CD8-positive, alpha-beta memory T cell (primary cell): Measurements from ENCODE around the gene LRRC23. TPM values are rescaled to one million over a fixed set of nuclear protein-coding genes. Genes with fewer than 3 reads are reported as not detected.

Source experiments
- CTCF ChIA-PET: fragments of 350-600 bp; sonication (Branson Sonifier 250); formaldehyde crosslinking; loops from one replicate; lab custom pipeline; 2021; ENCODE audit warnings: antibody characterized with exemption; lab: Charles Lee
- POLR2A ChIA-PET: fragments of 350-600 bp; sonication (Branson Sonifier 250); formaldehyde crosslinking; loops from one replicate; lab custom pipeline; 2021; ENCODE audit warnings: antibody characterized with exemption; lab: Charles Lee
- DNase-seq, 5 donors: peaks; one replicate each; pipeline versions ENCODE4 v3.0.0 to v3.0.0-alpha.2; 2020 to 2022; ENCODE audit warnings: mixed read lengths in 1 of 5
- H3K27ac ChIP-seq: one replicate; pipeline ENCODE4 v1.7.0; 2013; ENCODE audit warnings: low read depth, mild to moderate bottlenecking, low read length, moderate library complexity
- H3K27me3 ChIP-seq: 2 replicates; pipeline ENCODE4 v1.7.0; 2013; ENCODE audit warnings: low read length, mild to moderate bottlenecking; ENCODE audit not compliant: insufficient read depth, poor library complexity, severe bottlenecking
- H3K36me3 ChIP-seq: 2 replicates; pipeline ENCODE4 v1.7.0; 2013; ENCODE audit warnings: mild to moderate bottlenecking, low read length, moderate library complexity; ENCODE audit not compliant: insufficient read depth
- H3K4me1 ChIP-seq: 2 replicates; pipeline ENCODE4 v1.7.0; 2013; ENCODE audit warnings: mild to moderate bottlenecking, low read length, moderate library complexity; ENCODE audit not compliant: insufficient read depth
- H3K4me3 ChIP-seq: 2 replicates; pipeline ENCODE4 v1.7.0; 2013; ENCODE audit warnings: mild to moderate bottlenecking, low read length
- H3K9me3 ChIP-seq: 2 replicates; pipeline ENCODE4 v1.7.0; 2013; ENCODE audit warnings: mild to moderate bottlenecking, low read length
- H3K27ac Mint-ChIP-seq, 8 donors: one replicate each; pipeline ENCODE4 v1.8.0; 2020 to 2021; ENCODE audit warnings: mixed read lengths in 8 of 8, mild to moderate bottlenecking in 6 of 8, inconsistent platforms in 3 of 8, moderate library complexity in 3 of 8
- H3K27me3 Mint-ChIP-seq, 2 donors: one replicate each; pipeline ENCODE4 v1.8.0; 2020 to 2021; ENCODE audit warnings: mixed read lengths in 2 of 2, mild to moderate bottlenecking in 1 of 2, moderate library complexity in 1 of 2
- H3K36me3 Mint-ChIP-seq, 3 donors: one replicate each; pipeline ENCODE4 v1.8.0; 2020 to 2021; ENCODE audit warnings: mixed read lengths in 3 of 3, inconsistent platforms in 1 of 3, mild to moderate bottlenecking in 1 of 3
- H3K4me1 Mint-ChIP-seq, 3 donors: one replicate each; pipeline ENCODE4 v1.8.0; 2020 to 2021; ENCODE audit warnings: mixed read lengths in 3 of 3, inconsistent platforms in 1 of 3, mild to moderate bottlenecking in 1 of 3
- H3K4me3 Mint-ChIP-seq, 7 donors: one replicate each; pipeline ENCODE4 v1.8.0; 2020 to 2021; ENCODE audit warnings: mixed read lengths in 7 of 7, mild to moderate bottlenecking in 6 of 7, moderate library complexity in 4 of 7, inconsistent platforms in 2 of 7
- H3K9me3 Mint-ChIP-seq, 5 donors: one replicate each; pipeline ENCODE4 v1.8.0; 2020 to 2022; ENCODE audit warnings: mixed read lengths in 5 of 5, mild to moderate bottlenecking in 3 of 5, moderate library complexity in 2 of 5, inconsistent platforms in 1 of 5
- polyA plus RNA-seq: library from polyadenylated mRNA; unstranded; fragments of 300-500 nt; fragmentation: Illumina TruSeq; gene quantifications from one replicate; pipeline ENCODE4 v1.2.3, GENCODE V29; 2021
- total RNA-seq, 2 experiments: library from RNA; stranded (reverse); gene quantifications; one replicate each; pipeline ENCODE4 v1.2.3, GENCODE V29; 2021

Gene LRRC23
- total and polyA plus RNA-seq, 3 experiments from 2014 or later = 4.9 to 5.0 (median 5.0) TPM

DNA sequence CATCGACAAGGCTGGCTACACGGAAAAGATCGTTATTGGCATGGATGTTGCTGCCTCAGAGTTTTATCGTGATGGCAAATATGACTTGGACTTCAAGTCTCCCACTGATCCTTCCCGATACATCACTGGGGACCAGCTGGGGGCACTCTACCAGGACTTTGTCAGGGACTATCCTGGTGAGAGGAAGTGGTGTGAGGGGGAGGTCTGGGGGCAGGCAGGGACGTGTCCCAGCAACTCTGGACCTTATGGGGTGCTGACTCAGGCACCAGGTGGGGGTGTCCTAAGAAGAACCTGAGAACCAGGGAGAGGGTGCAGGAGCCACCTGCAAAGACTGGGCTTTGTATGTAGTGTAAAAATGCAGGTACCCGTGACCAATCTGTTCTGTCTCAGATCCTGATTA is 15.0 kb downstream of the LRRC23 start:
- H3K4me3 ChIP-seq = no peak overlapping the region
- no peak overlapping the region for H3K27ac ChIP-seq
- H3K4me1 ChIP-seq = peaks cover 18% of the 10 kb centered on the region
- ChIA-PET CTCF (no interaction called here), POLR2A (no interaction called here)
- DNase-seq = no peak
- H3K36me3 ChIP-seq = peaks cover 6% of the 10 kb centered on the region
- Mint-ChIP-seq H3K9me3 (no peaks in the 10 kb centered on the region), H3K27me3 (no peaks in the 10 kb centered on the region), H3K36me3 (peaks cover 3 to 68% (median 4%) of the 10 kb centered on the region in 3 donors), H3K27ac (peak overlapping the region in 5 of 8 donors; percentile 9 to 82 (median 41)), H3K4me1 (peaks cover 15 to 31% (median 25%) of the 10 kb centered on the region in 3 donors), H3K4me3 (peak overlapping the region in 1 of 7 donors; percentile 55)
- H3K27me3 ChIP-seq = no peaks in the 10 kb centered on the region
- no peaks in the 10 kb centered on the region for H3K9me3 ChIP-seq

DNA sequence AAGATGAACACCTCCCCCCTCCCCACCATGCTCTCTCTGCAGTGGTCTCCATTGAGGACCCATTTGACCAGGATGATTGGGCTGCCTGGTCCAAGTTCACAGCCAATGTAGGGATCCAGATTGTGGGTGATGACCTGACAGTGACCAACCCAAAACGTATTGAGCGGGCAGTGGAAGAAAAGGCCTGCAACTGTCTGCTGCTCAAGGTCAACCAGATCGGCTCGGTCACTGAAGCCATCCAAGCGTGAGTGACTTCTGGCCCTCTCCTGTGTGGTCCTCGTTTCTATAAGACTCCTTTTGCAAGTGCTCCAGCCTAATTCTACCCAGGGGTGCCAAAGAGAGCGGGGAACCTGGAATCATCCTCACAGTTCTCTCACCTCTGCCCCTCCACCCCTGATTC is 16.9 kb downstream of the LRRC23 start:
- Histone ChIP-seq H3K27ac (no peak overlapping the region), H3K27me3 (no peaks in the 10 kb centered on the region), H3K36me3 (peaks cover 6% of the 10 kb centered on the region), H3K4me1 (peaks cover 13% of the 10 kb centered on the region), H3K9me3 (no peaks in the 10 kb centered on the region), H3K4me3 (no peak overlapping the region)
- peaks cover 13 to 24% (median 14%) of the 10 kb centered on the region in 3 donors for H3K4me1 Mint-ChIP-seq
- H3K27ac Mint-ChIP-seq = peak overlapping the region in 1 of 8 donors; percentile 37
- CTCF ChIA-PET = interaction anchor here (0.9 to 1.4 kb wide), 7 partner anchors 12 to 192 kb away, joined by 3 to 4 read pairs (median 3); no protein-coding TSS in a partner anchor
- peaks cover 3 to 53% (median 4%) of the 10 kb centered on the region in 3 donors for H3K36me3 Mint-ChIP-seq
- H3K4me3 Mint-ChIP-seq = no peak overlapping the region
- no peak for DNase-seq
- POLR2A ChIA-PET = no interaction called here
- H3K27me3 Mint-ChIP-seq = no peaks in the 10 kb centered on the region
- no peaks in the 10 kb centered on the region for H3K9me3 Mint-ChIP-seq

DNA sequence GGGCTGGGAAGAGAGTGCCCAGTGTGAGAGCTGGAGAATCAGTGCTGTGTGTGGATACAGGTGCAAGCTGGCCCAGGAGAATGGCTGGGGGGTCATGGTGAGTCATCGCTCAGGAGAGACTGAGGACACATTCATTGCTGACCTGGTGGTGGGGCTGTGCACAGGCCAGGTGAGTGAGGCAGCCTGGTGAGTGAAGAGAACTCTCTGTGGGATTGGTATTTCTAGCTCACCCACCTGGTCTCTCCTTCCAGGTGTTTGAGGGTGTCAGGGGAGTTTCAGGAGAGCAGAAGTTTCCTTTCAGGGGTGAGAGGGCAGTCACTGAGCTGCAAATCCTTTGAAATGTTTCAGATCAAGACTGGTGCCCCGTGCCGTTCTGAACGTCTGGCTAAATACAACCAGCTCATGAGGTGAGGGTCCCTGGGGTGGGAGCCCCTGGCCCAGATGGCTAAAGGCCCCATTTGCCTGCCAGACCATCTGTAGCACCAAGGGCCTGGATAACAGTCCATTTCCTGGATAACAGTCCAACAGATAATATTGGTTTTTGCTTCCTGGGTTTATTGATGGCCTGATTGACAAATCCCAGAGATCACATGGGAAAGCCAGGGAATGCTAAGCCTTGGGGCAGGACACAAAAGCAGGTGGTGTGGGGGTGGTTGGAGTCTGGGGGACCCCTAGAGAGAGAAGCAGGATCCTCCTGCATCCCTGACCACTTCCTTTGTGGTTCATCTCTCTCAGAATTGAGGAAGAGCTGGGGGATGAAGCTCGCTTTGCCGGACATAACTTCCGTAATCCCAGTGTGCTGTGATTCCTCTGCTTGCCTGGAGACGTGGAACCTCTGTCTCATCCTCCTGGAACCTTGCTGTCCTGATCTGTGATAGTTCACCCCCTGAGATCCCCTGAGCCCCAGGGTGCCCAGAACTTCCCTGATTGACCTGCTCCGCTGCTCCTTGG is 17.6 kb downstream of the LRRC23 start:
- ChIA-PET POLR2A (no interaction called here), CTCF (interaction anchor here (0.9 to 1.4 kb wide), 7 partner anchors 12 to 191 kb away, joined by 3 to 4 read pairs (median 3); no protein-coding TSS in a partner anchor)
- Histone ChIP-seq H3K27me3 (no peaks in the 10 kb centered on the region), H3K36me3 (peaks cover 6% of the 10 kb centered on the region), H3K27ac (no peak overlapping the region), H3K4me1 (peaks cover 19% of the 10 kb centered on the region), H3K4me3 (no peak overlapping the region), H3K9me3 (no peaks in the 10 kb centered on the region)
- Mint-ChIP-seq H3K4me1 (peaks cover 15 to 26% (median 20%) of the 10 kb centered on the region in 3 donors), H3K4me3 (peak overlapping the region in 2 of 7 donors; percentile 20 to 53), H3K36me3 (peaks cover 3 to 46% (median 4%) of the 10 kb centered on the region in 3 donors), H3K9me3 (no peaks in the 10 kb centered on the region), H3K27ac (peak overlapping the region in 4 of 8 donors; percentile 8 to 52 (median 50)), H3K27me3 (no peaks in the 10 kb centered on the region)
- DNase-seq = no peak

DNA sequence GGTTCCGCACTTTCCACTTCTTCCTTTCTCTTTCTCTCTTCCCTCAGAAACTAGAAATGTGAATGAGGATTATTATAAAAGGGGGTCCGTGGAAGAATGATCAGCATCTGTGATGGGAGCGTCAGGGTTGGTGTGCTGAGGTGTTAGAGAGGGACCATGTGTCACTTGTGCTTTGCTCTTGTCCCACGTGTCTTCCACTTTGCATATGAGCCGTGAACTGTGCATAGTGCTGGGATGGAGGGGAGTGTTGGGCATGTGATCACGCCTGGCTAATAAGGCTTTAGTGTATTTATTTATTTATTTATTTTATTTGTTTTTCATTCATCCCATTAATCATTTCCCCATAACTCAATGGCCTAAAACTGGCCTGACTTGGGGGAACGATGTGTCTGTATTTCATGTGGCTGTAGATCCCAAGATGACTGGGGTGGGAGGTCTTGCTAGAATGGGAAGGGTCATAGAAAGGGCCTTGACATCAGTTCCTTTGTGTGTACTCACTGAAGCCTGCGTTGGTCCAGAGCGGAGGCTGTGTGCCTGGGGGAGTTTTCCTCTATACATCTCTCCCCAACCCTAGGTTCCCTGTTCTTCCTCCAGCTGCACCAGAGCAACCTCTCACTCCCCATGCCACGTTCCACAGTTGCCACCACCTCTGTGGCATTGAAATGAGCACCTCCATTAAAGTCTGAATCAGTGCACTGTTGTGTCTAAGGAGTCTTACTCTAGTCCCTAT is 18.5 kb downstream of the LRRC23 start:
- Mint-ChIP-seq H3K4me1 (peaks cover 15 to 27% (median 20%) of the 10 kb centered on the region in 3 donors), H3K4me3 (peak overlapping the region in 2 of 7 donors; percentile 20 to 57), H3K9me3 (no peaks in the 10 kb centered on the region), H3K27ac (peak overlapping the region in 4 of 8 donors; percentile 5 to 71 (median 58)), H3K27me3 (no peaks in the 10 kb centered on the region), H3K36me3 (peaks cover 3 to 37% (median 4%) of the 10 kb centered on the region in 3 donors)
- ChIA-PET POLR2A (interaction anchor here (1.1 kb wide), 1 partner anchor 39 kb away, joined by 3 read pairs; no protein-coding TSS in a partner anchor), CTCF (interaction anchor here (0.8 to 8.9 kb wide), 16 partner anchors 9 to 187 kb away, joined by 3 to 88 read pairs (median 10); partner anchors contain the start of genes C12orf57, C1R, C1RL and ENO2)
- Histone ChIP-seq H3K4me1 (peaks cover 19% of the 10 kb centered on the region), H3K27ac (no peak overlapping the region), H3K4me3 (no peak overlapping the region), H3K36me3 (peaks cover 6% of the 10 kb centered on the region), H3K27me3 (no peaks in the 10 kb centered on the region), H3K9me3 (no peaks in the 10 kb centered on the region)
- DNase-seq = no peak

DNA sequence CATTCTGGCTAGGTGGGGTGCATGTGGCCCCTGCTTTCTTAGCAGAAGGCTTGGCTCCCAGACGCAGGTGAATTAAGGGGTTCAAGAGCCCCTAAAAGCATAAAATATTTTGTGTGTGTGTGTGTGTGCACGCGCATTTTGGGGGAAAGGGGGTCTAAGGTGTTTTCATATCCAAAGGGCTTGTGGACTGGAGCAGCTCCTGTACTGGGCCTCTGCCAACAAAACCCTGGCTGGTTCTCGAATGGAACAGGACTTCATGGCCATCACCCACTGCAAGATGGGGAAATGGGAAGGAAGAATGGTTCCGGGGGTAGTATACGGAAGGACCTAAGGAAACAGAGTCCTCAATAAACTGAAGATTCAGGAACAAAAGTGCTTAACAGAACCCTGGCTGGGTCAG is 19.2 kb downstream of the LRRC23 start:
- POLR2A ChIA-PET = interaction anchor here (0.9 to 2.3 kb wide), 4 partner anchors 9 to 38 kb away, joined by 3 to 12 read pairs (median 4); partner anchors contain the start of genes C12orf57, ENO2 and RNU7-1
- H3K4me3 ChIP-seq = no peak overlapping the region
- peak overlapping the region in 1 of 7 donors; percentile 78 for H3K4me3 Mint-ChIP-seq
- no peaks in the 10 kb centered on the region for H3K27me3 ChIP-seq
- peaks cover 3 to 39% (median 4%) of the 10 kb centered on the region in 3 donors for H3K36me3 Mint-ChIP-seq
- CTCF ChIA-PET = interaction anchor here (0.8 to 8.9 kb wide), 21 partner anchors 10 to 266 kb away, joined by 3 to 88 read pairs (median 4); partner anchors contain the start of genes C12orf57, C1R, C1RL and ENO2
- peaks cover 18 to 32% (median 25%) of the 10 kb centered on the region in 3 donors for H3K4me1 Mint-ChIP-seq
- H3K9me3 ChIP-seq = no peaks in the 10 kb centered on the region
- H3K4me1 ChIP-seq = peaks cover 24% of the 10 kb centered on the region
- H3K27ac Mint-ChIP-seq = peak overlapping the region in 7 of 8 donors; percentile 39 to 94 (median 92)
- no peaks in the 10 kb centered on the region for H3K9me3 Mint-ChIP-seq
- no peak for DNase-seq
- H3K36me3 ChIP-seq = peaks cover 6% of the 10 kb centered on the region
- H3K27ac ChIP-seq = no peak overlapping the region
- no peaks in the 10 kb centered on the region for H3K27me3 Mint-ChIP-seq

DNA sequence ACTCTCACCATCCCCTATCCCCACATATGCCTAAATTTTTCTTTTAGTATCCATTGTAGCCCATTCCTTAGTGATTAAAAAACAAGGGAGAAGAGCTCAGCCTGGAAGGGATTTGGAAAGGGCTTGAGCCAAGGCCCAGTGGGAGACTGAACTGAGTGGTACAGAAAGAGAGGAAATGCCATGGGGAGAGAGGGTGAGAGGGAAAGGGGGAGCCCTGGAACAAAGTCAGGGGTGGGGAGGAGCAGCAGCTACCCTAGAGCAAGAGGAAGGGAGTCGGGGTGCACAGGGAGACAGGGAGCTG is 20.6 kb downstream of the LRRC23 start:
- Mint-ChIP-seq H3K27me3 (no peaks in the 10 kb centered on the region), H3K27ac (peak overlapping the region; percentile 39 to 94 (median 87)), H3K36me3 (peaks cover 0 to 26% (median 0%) of the 10 kb centered on the region in 3 donors), H3K4me3 (peak overlapping the region in 5 of 7 donors; percentile 28 to 78 (median 61)), H3K9me3 (no peaks in the 10 kb centered on the region), H3K4me1 (peaks cover 31 to 44% (median 38%) of the 10 kb centered on the region in 3 donors)
- H3K9me3 ChIP-seq = no peaks in the 10 kb centered on the region
- ChIA-PET CTCF (interaction anchor here (0.8 to 8.9 kb wide), 15 partner anchors 11 to 264 kb away, joined by 3 to 88 read pairs (median 8); partner anchors contain the start of genes C12orf57, C1R, C1RL and ENO2), POLR2A (interaction anchor here (0.5 to 2.3 kb wide), 8 partner anchors 9 to 64 kb away, joined by 3 to 12 read pairs (median 4); partner anchors contain the start of genes C12orf57, ENO2 and RNU7-1)
- no peak overlapping the region for H3K4me3 ChIP-seq
- H3K27ac ChIP-seq = no peak overlapping the region
- DNase-seq = no peak
- no peaks in the 10 kb centered on the region for H3K36me3 ChIP-seq
- no peaks in the 10 kb centered on the region for H3K27me3 ChIP-seq
- peaks cover 37% of the 10 kb centered on the region for H3K4me1 ChIP-seq
